ENCODE data around the gene PLCG2. TPM values are rescaled to one million over a fixed set of nuclear protein-coding genes. Genes with fewer than 3 reads are reported as not detected.
"Not testable (repeated sequence)": the region's sequence is repeated elsewhere in the genome, so short reads cannot be mapped to it uniquely, and the experiment has no call there.

PLCG2 gene
- total RNA-seq, 1 experiment from 2014 or later, result 3.8 TPM

DNA sequence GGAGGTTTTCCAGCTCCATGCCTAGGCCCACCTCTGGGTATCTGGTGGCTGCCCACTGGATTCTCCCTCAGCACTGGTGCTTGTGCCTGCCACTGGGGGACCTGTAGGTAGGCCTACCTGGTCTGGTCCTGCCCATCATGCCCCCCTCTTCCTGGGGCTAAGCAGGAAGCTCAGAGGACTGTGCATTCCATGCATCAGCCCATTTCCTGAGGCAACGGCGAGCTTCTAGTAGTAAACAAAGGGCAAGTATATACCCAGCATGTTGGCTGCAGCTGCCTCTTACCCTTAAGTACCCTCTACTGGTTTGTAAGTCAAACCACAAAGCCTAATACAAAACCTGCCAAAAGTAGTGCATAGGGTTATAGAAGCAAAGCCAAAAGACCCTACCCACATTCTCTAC, 194.6 kb downstream of the PLCG2 start:
- in situ Hi-C loops (cut with HindIII; ENCODE audit: low pct_unique_long_range_greater_than_20kb, low sequenced_read_pairs), result no loop called here

DNA sequence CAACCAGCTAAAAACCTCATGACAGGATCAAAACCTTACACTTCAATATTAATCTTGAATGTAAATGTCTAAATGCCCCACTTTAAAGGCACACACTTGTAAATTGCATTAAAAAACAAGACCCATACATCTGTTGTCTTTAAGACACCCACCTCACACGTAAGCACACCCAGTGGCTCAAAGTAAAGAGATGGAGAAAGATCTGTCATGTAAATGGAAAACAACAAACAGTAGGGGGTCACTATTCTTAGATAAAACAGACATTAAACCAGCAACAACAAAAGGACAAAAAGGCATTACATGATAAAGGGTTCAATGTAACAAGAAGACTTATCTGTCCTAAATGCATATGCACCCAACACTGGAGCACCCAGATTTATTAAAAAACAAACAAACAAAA, 196.5 kb downstream of the PLCG2 start:
- no peak for DNase-seq (ENCODE audit: low read depth, low spot score)
- in situ Hi-C loops (cut with HindIII; ENCODE audit: low pct_unique_long_range_greater_than_20kb, low sequenced_read_pairs), result no loop called here

More for the DNA sequence above, 194.6 kb downstream of the PLCG2 start:
- DNase-seq (ENCODE audit: low read depth, low spot score), result no peak

DNA sequence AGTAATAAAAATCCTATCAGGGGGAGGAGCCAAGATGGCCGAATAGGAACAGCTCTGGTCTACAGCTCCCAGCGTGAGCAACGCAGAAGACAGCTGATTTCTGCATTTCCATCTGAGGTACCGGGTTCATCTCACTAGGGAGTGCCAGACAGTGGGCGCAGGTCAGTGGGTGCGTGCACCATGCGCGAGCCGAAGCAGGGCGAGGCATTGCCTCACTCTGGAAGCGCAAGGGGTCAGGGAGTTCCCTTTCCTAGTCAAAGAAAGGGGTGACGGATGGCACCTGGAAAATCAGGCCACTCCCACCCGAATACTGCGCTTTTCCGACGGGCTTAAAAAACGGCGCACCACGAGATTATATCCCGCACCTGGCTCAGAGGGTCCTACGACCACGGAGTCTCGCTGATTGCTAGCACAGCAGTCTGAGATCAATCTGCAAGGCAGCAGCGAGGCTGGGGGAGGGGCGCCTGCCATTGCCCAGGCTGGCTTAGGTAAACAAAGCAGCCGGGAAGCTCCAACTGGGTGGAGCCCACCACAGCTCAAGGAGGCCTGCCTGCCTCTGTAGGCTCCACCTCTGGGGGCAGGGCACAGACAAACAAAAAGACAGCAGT, 198.3 kb downstream of the PLCG2 start:
- in situ Hi-C loops (cut with HindIII; ENCODE audit: low pct_unique_long_range_greater_than_20kb, low sequenced_read_pairs); DNase-seq (ENCODE audit: low read depth, low spot score): not testable (repeated sequence)

DNA sequence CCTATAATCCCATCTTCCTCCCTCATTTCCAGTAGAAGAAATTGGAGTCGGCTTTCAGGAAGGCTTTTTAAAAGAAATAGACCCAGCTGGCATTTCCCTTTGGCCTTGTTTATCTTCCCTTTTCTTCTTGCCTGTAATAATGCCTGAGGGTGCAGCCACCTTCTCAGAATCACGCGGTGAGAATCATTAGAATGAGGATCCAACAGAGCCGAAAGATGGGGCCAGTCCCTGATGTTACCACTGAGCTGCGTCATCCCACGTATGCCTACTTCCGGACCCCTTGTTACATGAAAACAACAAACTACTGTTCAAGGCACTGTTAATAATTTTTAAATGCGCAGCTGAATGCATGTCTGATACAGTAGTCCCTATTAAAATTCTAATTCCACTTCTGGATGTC, 208.0 kb downstream of the PLCG2 start:
- DNase-seq (ENCODE audit: low read depth, low spot score), result peak; percentile 57
- in situ Hi-C loops (cut with HindIII; ENCODE audit: low pct_unique_long_range_greater_than_20kb, low sequenced_read_pairs), result no loop called here

DNA sequence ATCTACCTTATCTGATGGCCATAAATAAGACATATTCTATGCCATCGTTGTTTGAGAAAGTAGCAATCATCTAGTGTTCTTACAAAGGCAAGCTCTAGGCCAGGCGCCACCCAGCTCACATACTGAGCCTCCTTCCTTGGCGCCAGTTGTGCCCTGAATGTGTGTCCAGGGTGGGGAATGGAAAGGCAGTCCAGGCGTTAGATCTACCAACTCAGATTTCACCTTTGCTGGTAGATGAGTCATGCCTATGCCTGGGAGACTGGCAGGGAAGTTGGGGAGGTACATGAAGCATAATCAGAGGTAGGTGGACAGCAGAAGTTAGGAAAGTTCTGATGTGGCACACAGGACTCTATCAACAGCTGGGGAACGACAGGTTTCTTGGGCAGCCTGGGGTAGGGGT, 208.6 kb downstream of the PLCG2 start:
- in situ Hi-C loops (cut with HindIII; ENCODE audit: low pct_unique_long_range_greater_than_20kb, low sequenced_read_pairs), result no loop called here
- DNase-seq (ENCODE audit: low read depth, low spot score), result no peak

DNA sequence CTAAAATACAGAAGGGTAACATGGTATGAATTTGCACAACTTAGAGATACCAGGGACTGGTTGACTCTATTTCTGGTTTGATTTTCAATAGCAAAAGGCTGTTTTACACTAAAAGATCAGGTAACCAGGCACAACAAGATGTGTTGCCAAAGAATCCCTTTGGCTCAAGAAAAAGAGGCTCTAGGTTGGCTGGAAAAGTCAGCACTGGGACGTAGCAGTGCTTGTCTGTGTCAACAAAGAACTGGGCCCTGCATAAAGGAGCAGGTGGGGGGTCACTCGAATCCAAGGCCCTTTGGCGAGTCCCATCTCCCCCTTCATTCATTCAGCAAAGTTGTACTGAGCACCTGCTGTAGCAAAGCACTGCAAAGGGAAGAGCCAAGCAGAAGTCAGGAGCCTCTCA, 213.8 kb downstream of the PLCG2 start:
- no peak for DNase-seq (ENCODE audit: low read depth, low spot score)
- in situ Hi-C loops (cut with HindIII; ENCODE audit: low pct_unique_long_range_greater_than_20kb, low sequenced_read_pairs), result no loop called here

DNA sequence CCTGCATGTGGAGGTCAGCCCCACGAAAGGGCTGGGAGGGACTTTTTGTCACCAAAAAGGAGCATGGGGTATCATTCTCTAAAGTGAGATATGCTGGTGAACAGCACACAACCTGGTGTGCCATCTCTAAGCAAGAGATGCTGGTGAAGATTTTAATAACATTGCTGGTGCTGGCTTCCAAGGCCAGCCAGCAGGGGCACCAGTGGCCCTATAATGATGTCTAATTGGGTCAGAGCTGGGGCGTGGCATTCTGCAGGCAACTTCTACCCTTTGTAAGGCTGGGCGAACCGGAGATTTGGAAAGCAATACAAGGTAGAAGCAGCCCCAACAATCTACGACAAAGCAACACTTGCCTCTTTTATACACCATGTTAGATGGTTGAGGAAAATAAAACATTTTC, 215.4 kb downstream of the PLCG2 start:
- in situ Hi-C loops (cut with HindIII; ENCODE audit: low pct_unique_long_range_greater_than_20kb, low sequenced_read_pairs), result no loop called here
- peak; percentile 46 for DNase-seq (ENCODE audit: low read depth, low spot score)

DNA sequence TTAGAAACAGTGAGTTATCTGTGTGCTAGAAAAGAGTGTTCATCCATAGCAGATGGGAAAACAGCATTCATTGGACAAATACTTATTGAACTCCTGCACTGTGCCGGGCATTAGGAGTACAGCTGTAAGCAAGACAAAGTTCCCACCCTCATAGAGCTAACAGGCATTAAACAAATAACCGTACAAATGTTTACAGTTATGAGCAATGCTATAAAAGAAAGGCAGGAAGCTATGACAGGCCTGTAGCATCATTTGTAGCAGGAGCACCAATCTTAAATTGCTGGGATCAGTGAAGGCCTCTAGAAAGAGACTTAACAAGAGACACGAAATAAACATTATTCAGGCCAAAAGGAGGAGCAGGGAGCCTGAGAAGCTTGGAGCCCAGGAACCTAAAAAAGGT, 216.6 kb downstream of the PLCG2 start:
- DNase-seq (ENCODE audit: low read depth, low spot score), result no peak
- in situ Hi-C loops (cut with HindIII; ENCODE audit: low pct_unique_long_range_greater_than_20kb, low sequenced_read_pairs), result no loop called here

DNA sequence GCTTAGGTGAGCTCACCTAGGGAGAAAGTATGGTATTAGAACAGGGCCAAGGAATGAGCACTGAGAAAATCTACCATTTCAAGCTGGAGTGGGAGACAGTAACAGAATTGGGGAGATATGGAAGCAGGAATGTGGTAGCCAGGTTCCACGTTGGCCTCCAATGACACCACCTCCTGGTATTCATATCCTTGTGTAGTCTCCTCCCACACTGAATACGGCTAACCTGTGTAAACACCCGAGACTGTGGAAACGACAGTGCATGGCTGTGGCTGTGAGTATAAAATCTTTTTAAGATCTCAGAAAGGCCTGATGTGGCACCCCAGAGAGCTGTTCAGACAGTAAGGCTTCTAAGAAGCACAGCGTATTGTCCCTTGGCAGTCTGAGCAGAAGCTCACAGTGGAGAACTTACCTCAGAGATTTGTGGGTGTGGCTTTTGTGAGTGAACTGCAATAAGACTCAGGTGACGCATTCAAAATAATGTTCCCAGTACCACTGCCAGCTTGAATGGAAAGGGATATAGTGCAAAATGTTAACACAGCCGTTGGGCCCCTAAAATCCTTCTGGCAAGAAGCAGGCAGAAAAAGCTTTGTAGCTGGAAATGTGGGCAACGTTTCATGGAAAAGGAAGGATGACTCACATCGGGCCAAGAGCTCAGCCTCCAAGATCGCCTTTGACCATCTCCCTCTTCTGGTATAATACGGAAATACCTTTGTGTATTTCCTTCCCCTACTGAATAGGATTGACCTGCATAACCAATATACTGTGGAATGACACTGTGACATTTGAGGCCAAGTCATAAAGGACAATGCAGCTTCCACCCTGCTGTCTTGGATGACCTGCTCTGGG, 217.8 kb downstream of the PLCG2 start:
- in situ Hi-C loops (cut with HindIII; ENCODE audit: low pct_unique_long_range_greater_than_20kb, low sequenced_read_pairs), result no loop called here
- peak; percentile 51 for DNase-seq (ENCODE audit: low read depth, low spot score)

DNA sequence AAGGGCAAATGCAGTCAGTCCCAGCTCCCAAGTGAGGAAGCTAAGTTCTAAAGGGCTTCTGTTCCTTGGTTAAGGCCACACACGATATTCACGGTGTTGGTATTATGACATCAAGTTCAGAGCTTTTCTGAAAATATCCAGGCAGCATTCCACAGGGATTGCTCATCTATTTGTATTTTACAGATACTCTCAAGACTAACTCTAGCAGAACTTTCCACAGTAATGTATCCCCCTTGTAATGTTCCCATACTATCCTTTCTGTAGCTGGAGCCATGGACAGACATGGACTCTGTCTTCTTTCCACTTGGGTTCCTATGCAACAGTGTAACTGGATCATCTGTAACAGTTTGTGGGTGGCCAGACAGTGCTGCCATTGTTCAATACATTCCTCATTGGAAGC, 218.6 kb downstream of the PLCG2 start:
- peak; percentile 58 for DNase-seq (ENCODE audit: low read depth, low spot score)
- in situ Hi-C loops (cut with HindIII; ENCODE audit: low pct_unique_long_range_greater_than_20kb, low sequenced_read_pairs), result no loop called here

DNA sequence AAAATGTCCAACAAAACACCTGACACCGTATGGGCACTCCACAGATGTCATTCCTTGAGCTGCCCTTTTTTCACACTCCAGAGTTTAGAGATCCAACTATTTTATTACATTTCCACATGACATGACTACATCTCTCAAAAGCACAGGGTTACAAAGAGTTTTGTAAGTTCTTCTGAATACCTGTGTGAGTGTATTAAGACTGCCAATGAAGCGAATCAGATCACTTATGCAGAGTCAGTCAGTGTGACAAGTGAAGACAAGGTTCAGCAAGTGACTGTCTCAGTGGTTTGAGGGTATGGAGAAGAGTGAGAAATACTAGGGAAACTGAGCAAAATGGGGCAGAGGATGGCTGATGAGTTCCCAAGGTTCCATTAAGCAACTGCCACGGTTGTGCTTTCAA, 223.7 kb downstream of the PLCG2 start:
- in situ Hi-C loops (cut with HindIII; ENCODE audit: low pct_unique_long_range_greater_than_20kb, low sequenced_read_pairs), result no loop called here
- no peak for DNase-seq (ENCODE audit: low read depth, low spot score)

DNA sequence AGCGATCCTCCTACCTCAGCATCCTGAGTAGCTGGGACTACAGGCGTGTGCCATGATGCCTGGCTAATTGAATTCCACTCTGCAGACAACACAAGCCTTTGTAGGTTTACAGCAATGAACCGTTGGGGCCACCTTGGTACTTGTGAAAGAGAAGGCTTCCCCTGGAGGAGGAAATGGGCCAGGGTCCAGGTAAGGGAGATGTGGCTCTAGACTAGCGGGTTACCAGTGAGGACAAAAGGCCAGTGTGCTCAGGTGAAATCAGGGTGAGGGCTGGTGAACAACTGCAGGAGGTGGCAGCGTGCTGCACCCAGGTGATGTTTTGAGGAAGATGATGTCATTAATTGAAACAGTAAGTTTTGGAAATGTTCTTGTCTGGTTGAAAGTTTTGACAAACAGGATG, 225.5 kb downstream of the PLCG2 start:
- DNase-seq (ENCODE audit: low read depth, low spot score), result no peak

DNA sequence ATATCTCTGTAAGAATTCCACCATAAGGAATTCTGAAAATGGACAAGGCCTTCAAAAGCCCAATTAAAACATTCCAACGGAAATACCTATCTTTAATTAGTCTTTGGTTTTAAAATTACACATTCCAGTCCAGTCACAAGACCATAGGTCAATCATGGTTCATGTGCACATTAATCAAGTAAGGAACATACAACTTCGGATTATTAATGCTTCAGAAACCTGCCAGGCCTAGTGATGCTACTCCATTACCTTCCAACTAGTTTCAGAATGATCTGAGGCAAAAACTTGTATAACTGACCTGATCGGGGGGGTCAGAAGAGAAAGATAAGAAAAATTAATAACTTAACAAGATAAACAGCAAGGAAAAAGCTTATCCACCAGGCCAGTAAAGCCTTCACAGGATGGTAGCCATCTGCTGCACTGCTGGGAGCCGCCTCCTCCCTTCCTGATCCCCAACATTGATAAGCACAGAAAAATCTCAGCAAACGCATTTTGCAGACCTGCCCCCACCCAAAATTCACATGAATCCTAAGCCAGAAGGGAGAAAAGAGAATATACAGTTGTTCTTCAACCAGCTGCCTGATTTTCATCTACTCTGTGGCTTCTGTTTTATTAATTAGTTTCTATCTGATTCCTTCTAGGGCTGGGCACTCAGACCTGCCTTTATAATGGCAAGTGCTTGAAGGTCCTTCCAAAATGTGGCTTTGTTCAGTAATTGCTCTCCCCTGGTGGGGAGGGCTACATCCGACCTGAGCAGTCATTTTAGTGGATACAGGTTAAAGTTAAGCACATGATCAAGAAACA, 226.1 kb downstream of the PLCG2 start:
- no peak for DNase-seq (ENCODE audit: low read depth, low spot score)
- in situ Hi-C loops (cut with HindIII; ENCODE audit: low pct_unique_long_range_greater_than_20kb, low sequenced_read_pairs), result no loop called here

More for the DNA sequence above, 225.5 kb downstream of the PLCG2 start:
- in situ Hi-C loops (cut with HindIII; ENCODE audit: low pct_unique_long_range_greater_than_20kb, low sequenced_read_pairs), result no loop called here

DNA sequence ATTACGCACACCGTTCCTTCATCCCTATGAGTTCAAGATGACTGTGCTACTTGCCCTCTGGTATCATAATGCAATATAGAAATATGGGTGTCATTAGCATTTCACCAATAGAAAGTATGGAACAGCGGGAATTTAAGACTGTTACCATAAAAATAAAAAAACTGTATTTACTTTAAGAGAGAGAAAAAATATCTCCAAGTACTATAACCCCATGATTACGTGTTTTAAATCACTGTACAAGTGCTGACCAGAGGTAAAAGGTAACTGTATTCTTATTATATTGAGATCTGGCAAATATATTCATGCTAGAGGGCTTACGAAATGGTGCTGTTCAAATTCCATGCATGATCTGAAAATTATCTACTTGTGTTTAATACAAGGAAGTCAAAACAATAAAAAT, 226.9 kb downstream of the PLCG2 start:
- in situ Hi-C loops (cut with HindIII; ENCODE audit: low pct_unique_long_range_greater_than_20kb, low sequenced_read_pairs), result no loop called here
- DNase-seq (ENCODE audit: low read depth, low spot score), result no peak

DNA sequence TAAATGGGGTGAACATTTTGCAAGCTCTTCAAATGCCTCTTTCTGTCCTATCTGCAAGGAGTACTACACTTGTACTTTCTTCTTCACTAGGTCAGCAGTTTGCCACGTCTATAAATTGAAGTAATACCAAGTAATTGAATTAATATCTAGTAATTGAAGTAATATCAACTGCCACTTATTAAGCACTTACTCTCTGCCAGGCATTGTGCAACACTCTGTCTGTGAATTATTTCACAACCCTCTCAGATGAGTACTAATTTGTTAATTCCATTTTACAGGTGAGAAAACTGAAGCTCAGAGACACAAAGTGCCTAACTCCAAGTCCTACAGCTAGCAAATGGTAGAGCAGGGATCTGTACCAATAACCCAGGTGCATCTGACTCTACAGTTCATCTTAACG, 228.1 kb downstream of the PLCG2 start:
- in situ Hi-C loops (cut with HindIII; ENCODE audit: low pct_unique_long_range_greater_than_20kb, low sequenced_read_pairs), result no loop called here
- DNase-seq (ENCODE audit: low read depth, low spot score), result no peak

DNA sequence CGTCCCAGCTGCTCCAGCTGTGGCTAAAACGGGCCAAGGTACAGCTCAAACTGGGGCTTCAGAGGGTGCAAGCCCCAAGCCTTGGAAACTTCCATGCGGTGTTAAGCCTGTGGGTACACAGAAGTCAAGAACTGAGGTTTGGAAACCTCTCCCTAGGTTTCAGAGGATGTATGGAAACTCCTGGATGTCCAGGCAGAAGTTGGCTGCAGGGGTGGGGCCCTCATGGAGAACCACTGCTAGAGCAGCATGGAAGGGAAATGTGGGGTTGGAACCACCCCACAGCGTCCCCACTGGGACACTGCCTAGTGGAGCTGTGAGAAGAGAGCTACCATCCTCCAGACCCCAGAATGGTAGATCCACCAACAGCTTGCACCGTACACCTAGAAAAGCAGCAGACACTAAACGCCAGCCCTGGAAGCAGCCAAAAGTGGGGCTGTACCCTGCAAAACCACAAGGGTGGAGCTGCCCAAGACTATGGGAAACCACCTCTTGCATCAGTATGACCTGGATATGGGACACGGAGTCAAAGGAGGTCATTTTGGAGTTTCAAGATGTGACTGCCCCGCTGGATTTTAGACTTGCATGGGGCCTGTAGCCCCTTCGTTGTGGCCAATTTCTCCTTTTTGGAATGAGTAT, 230.0 kb downstream of the PLCG2 start:
- no peak for DNase-seq (ENCODE audit: low read depth, low spot score)
- in situ Hi-C loops (cut with HindIII; ENCODE audit: low pct_unique_long_range_greater_than_20kb, low sequenced_read_pairs), result no loop called here

DNA sequence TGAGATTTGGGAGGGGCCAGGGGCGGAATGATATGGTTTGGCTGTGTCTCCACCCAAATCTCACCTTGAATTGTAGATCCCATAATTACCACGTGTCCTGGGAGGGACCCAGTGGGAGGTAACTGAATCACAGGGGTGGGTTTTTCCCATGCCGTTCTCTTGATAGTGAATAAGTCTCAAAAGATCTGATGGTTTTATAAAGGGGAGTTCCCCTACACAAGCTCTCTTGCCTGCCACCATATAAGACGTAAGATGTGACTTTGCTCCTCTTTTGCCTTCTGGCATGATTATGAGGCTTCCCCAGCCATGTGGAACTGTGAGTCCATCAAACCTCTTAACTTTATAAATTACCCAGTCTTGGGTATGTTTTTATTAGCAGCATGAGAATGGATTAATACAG, 230.7 kb downstream of the PLCG2 start:
- in situ Hi-C loops (cut with HindIII; ENCODE audit: low pct_unique_long_range_greater_than_20kb, low sequenced_read_pairs); DNase-seq (ENCODE audit: low read depth, low spot score): not testable (repeated sequence)

DNA sequence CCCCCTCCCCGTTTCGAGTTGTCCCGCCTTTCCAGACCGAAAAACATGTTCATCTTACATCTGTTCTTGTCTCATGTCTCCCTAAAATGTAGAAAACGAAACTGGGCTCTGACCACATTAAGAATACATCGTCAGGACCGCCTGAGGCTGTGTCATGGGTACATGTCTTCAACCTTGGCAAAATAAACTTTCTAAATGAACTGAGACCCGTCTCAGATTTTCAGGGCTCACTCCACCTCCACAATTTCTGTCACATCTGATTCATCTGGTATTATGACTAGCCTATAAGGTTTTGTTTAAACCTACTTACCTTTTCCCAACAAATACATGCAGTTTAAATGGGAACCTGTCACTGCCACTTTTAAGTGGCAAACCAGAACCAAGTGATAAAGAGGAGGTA, 231.6 kb downstream of the PLCG2 start:
- in situ Hi-C loops (cut with HindIII; ENCODE audit: low pct_unique_long_range_greater_than_20kb, low sequenced_read_pairs), result no loop called here
- DNase-seq (ENCODE audit: low read depth, low spot score), result no peak
